HK-2 (cell line): ENCODE results near the gene IFITM1.
"Not testable (repeated sequence)": the region's sequence is repeated elsewhere in the genome, so short reads cannot be mapped to it uniquely, and the experiment has no call there.

Experiments
- DNase-seq: peaks from one replicate; pipeline ENCODE4 v3.0.0-alpha.2; 2018; ENCODE audit not compliant: unreplicated experiment

Gene IFITM1

DNA sequence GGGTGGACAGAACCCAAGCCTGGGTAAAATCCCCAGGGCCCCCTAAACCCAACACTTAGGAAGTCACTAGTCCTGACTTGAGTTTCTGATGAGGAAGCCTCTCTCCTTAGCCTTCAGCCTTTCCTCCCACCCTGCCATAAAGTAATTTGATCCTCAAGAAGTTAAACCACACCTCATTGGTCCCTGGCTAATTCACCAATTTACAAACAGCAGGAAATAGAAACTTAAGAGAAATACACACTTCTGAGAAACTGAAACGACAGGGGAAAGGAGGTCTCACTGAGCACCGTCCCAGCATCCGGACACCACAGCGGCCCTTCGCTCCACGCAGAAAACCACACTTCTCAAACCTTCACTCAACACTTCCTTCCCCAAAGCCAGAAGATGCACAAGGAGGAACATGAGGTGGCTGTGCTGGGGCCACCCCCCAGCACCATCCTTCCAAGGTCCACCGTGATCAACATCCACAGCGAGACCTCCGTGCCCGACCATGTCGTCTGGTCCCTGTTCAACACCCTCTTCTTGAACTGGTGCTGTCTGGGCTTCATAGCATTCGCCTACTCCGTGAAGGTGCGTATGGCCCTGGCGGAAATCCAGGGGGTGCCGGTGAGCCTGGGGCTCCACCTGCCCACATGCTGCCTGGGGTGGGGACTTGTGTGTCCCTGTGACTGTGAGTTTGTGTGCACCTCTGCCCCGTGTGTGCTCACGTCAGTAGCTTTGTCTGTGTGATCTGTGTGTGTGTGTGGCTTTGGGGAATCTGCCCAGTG is at the start of gene IFITM1:
Gene IFITM1 (plus strand): TSS at position 254 of the 767 bp plus-strand sequence. CDS start 131 bp downstream, at position 385.
- DNase-seq = no peak

- DNase-seq = no peak
Observed at GRCh38 chr11:266676-267439, 47.0 kb upstream of the IFITM1 start.

DNA sequence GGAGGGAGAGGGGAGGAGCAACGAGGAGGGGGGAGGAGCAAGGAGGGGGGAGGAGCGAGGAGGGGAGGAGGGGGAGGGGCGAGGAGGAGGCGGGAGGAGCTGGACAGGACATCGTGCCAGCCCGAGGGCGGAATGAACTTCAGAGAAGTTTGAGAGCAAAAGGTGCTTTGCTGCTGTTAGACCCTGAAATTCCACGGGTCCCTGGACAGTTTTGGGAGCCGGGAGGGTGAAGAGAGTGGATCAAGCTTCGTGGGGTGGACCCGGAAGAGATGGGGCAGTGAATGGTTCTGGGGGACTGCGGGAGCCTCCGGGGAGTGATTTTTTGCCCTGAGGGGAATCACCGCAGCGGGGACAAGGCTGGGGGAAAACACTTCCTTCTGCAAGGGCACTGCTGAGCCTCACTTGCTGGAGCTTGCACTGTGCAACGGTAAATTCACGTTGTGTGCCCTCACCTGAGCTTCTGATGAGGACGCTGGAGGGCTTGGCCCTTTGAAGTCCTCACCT is 46.3 kb upstream of the IFITM1 start:
- no peak for DNase-seq

DNA sequence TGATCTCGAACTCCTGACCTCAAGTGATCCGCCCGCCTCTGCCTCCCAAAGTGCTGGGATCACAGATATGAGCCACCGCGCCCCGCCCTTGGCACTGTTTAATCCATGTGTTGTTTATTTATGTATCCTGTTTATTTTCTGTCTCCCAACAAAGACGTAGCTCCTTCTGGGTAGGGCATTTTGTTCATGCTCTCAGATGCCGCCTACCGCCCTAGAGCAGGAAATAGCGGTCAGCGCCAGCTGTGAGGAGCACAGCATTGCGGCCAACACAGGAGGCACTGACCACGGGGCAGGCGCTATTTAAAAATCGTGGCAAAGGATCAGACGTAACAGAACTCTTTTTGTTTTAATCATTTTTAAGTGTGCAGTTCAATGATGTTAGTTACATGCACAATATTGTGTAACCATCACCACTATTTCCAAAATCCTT is 45.1 kb upstream of the IFITM1 start:
- not testable (repeated sequence) for DNase-seq

DNA sequence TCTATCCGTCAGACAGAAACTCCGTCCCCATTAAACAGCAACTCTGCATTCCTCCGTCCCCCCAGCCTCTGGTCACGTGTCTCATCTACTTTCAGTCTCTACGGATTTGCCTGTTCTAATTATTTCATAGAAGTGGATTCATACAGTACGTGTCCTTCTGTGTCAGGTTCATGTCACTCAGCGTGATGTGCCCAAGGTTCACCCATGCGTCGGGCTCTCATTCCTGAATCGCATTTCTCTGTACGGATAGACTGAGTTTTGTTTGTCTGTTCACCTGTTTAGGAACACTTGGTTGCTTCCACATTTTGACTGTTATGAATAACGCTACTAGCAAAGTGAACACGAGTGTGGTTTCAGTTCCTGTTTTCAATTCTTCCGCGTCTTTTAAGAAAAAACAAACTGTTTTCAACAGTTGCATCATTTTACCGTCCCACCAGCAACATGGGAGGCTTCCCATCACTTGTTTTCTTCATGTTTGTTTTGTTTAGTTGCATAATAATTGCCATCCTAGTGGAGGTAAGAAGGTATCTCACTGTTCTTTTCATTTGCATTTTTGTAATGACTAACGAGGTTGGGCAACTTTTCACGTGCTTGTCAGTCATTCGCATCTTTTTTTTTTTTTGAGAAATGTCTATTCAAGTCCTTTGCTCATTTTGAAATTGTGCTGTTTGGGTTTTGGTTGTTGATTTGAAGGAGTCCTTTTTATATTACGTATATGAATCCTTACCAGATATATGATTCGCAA is 44.5 kb upstream of the IFITM1 start:
- no peak for DNase-seq

GRCh38 chr11:270451-271318 is 43.2 kb upstream of the IFITM1 start:
- DNase-seq = no peak

- no peak for DNase-seq
Observed at GRCh38 chr11:271319-271715, 42.5 kb upstream of the IFITM1 start.

- no peak for DNase-seq
Observed at GRCh38 chr11:272195-272930, 41.5 kb upstream of the IFITM1 start.

DNA sequence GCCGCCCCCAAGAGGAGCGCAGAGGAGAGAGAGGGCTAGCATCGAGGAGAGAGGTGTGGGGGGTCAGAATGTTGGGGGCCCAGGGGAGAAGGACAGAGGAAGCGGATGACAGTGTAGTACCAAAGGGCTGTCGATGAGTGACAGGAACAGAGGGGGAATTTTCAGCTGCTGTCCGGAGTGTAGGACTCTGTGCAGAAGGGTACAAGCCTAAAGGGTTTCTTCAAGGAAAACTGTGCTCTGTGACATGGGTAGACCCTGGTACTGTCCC is 41.0 kb upstream of the IFITM1 start:
- no peak for DNase-seq

GRCh38 chr11:276219-276618 is 37.6 kb upstream of the IFITM1 start:
- no peak for DNase-seq

GRCh38 chr11:278001-278951 is 35.6 kb upstream of the IFITM1 start, which contains the start of gene NLRP6:
NLRP6 (plus strand) TSS chr11:278407; CDS start chr11:278570, 163 bp downstream.
- no peak for DNase-seq

GRCh38 chr11:279040-279965 is 34.5 kb upstream of the IFITM1 start:
- no peak for DNase-seq

- DNase-seq = peak; percentile 35
Observed at GRCh38 chr11:279966-280705, 33.7 kb upstream of the IFITM1 start.

GRCh38 chr11:280706-281485 is 32.9 kb upstream of the IFITM1 start:
- DNase-seq = no peak

DNA sequence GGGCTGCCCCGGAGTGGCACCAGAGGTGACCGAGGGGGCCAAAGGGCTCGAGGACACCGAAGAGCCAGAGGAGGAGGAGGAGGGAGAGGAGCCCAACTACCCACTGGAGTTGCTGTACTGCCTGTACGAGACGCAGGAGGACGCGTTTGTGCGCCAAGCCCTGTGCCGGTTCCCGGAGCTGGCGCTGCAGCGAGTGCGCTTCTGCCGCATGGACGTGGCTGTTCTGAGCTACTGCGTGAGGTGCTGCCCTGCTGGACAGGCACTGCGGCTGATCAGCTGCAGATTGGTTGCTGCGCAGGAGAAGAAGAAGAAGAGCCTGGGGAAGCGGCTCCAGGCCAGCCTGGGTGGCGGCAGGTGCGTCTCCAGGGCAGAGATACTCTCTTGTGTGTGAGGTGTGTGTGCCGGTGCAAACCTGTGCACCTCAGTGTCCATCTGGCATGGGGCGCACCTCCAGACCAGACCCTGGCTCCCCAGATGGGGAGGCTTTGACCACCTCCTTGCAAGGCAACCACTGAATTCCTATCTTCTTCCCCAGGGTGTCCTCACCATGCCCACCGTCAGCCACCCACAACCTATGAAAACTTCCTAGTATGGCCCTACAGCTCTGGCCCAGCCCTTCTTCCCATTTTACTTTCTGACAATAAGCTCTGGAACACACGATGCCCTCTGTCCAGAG is 32.2 kb upstream of the IFITM1 start:
- no peak for DNase-seq

DNA sequence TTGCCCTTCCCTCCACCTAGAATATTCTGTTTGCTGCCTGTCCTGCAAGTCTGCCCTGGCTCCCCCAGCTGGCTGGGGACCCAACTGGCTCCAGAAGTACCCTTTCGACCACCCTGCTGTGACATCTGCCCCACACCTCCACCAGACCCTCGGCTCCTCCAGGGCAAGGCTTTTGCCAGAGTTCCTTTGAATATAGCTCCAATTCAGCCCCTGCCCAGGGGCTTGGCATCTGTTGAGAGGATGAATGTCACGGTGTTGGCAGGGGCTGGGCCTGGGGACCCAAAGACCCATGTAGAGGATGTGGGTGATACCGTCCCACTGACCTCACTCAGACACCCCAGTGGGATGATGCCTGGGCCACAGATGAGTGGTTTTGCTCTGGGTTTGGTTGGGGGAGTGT is 31.7 kb upstream of the IFITM1 start:
- no peak for DNase-seq
